ENCODE data around the gene ITGB8.

ITGB8 gene

DNA sequence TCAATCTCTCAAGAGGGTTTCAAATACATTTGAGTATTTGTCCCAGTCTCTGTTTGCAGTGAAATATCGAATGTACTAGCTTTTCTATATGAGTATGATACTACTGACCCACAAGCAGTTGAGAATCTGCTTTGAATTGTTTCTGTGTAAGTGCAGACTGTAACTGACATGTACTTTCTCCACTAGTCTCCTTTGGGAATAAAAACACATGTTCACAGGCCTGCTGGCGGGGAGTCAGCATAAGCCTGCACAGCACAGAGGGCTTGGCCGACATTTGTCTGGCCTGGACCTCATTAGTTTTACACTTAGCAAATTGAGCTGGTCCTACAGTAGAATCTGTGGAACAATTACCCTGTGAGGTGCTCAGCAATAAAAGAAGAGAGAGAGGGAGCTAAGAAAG, 72.6 kb downstream of the ITGB8 start:
- TF ChIP-seq ZFX (IDR thresholded peaks at IDR 0.05; ENCODE audit: borderline replicate concordance), result no peak
- TF ChIP-seq, protein P1, sequence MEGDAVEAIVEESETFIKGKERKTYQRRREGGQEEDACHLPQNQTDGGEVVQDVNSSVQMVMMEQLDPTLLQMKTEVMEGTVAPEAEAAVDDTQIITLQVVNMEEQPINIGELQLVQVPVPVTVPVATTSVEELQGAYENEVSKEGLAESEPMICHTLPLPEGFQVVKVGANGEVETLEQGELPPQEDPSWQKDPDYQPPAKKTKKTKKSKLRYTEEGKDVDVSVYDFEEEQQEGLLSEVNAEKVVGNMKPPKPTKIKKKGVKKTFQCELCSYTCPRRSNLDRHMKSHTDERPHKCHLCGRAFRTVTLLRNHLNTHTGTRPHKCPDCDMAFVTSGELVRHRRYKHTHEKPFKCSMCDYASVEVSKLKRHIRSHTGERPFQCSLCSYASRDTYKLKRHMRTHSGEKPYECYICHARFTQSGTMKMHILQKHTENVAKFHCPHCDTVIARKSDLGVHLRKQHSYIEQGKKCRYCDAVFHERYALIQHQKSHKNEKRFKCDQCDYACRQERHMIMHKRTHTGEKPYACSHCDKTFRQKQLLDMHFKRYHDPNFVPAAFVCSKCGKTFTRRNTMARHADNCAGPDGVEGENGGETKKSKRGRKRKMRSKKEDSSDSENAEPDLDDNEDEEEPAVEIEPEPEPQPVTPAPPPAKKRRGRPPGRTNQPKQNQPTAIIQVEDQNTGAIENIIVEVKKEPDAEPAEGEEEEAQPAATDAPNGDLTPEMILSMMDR (IDR thresholded peaks at IDR 0.05), result no peak
- no peak overlapping the region for H3K27ac ChIP-seq

DNA sequence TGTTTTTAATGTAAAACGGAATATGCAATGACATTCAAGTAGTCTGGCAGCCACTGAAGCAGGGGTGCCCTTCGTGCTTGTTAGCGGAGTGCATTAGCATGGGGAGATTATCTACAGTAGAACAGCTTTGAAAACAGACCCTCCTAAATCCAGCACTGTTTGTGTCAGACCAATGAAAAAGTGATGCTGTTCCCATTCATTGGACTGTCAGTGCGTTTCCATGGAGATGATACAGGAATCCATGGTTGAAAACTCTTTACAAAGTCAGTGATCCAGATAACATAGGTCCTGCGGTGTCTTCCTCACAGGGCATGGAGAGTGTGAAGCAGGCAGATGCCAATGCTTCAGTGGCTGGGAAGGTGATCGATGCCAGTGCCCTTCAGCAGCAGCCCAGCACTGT, 73.6 kb downstream of the ITGB8 start:
- no peak overlapping the region for H3K27ac ChIP-seq

DNA sequence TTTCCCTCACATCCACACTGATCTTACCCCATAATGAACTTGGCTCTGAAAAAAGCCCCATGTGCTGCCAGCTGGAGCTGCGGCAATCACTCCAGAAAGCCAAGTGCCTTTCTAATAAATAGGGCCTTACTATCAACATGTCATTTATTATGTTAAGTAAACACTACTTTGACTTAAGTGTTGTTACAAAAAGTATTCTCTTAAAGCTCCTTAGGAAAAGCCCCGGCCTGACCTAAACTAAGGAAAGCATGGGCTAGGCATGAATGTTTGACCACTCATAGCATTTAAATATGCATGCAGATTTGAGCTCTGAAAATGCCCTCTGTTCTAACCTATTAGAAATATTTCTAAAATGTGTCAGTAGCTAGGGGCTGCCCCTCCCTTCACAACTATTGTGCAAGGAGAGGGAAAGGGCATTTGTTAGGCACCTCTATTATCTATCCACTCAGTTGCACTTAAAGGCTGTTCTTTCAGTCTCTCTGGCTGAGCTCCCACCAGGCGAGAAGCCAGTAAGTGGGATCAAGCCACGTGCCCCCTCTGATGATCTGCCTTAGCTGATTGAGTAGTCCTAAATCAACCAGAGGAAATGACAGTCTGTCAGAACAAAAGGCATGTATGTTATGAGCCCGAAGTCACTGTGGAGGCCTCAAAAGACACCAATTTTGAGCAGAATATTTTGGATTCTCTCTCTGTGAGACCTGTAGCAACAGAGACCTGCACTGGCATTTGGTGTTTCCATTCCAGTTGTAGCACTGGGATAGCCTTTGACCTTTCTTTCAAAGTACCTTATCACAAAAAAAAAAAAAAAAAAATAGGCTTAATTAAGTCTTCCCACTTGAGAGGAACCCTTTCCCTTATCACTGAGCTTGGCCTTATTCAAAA, 77.1 kb downstream of the ITGB8 start:
- TF ChIP-seq ZFX (IDR thresholded peaks at IDR 0.05; ENCODE audit: borderline replicate concordance), result no peak
- TF ChIP-seq, protein P1 (IDR thresholded peaks at IDR 0.05), result no peak
- H3K27ac ChIP-seq, result no peak overlapping the region

More for the DNA sequence above, 73.6 kb downstream of the ITGB8 start:
- no peak for TF ChIP-seq ZFX (IDR thresholded peaks at IDR 0.05; ENCODE audit: borderline replicate concordance)
- TF ChIP-seq, protein P1 (IDR thresholded peaks at IDR 0.05), result no peak

DNA sequence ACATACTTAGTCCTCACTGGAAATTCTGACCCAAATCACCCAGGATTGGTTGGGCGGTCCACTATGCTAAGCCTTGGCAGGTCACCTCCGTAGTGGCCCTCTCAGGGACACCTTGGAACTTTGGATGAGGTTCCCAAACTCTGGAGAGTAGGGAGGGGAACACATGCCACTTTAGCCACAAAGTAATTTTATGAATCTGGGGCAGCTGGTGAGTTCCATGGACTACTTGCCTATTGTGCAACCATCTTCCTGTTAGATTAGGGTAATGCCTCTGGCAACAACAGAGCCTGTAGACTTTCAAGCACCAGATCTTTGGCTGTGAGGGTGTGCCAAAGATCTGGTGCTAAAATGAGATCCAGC, 77.7 kb downstream of the ITGB8 start:
- no peak overlapping the region for H3K27ac ChIP-seq
- no peak for TF ChIP-seq ZFX (IDR thresholded peaks at IDR 0.05; ENCODE audit: borderline replicate concordance)
- TF ChIP-seq, protein P1 (IDR thresholded peaks at IDR 0.05), result no peak

DNA sequence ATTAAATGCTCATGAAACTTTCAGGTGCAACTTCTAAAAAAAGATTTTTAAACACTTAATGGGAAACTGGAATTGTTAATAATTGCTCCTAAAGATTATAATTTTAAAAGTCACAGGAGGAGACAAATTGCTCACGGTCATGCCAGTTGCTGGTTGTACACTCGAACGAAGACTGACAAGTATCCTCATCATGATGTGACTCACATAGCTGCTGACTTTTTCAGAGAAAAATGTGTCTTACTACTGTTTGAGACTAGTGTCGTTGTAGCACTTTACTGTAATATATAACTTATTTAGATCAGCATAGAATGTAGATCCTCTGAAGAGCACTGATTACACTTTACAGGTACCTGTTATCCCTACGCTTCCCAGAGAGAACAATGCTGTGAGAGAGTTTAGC, 79.3 kb downstream of the ITGB8 start:
- TF ChIP-seq, protein P1 (IDR thresholded peaks at IDR 0.05), result no peak
- H3K27ac ChIP-seq, result no peak overlapping the region

DNA sequence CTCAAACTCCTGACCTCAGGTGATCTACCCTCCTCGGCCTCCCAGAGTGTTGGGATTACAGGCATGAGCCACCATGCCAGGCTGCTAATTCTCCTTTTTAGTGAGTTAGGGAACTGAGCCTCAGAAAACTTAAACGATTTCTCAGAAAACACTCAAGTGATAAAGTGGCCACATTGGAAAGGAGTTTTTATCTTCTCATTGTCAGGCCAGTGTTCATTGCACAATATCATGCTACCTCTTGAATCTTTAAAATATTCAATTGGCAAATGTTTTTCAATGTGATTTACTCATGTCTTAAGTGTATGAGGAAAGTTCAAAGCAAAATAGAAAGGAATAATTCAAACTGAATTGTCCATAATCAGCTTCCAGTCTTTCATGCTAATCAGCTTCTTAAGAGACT, 80.7 kb downstream of the ITGB8 start:
- no peak for TF ChIP-seq ZFX (IDR thresholded peaks at IDR 0.05; ENCODE audit: borderline replicate concordance)
- TF ChIP-seq, protein P1 (IDR thresholded peaks at IDR 0.05), result no peak
- no peak overlapping the region for H3K27ac ChIP-seq

DNA sequence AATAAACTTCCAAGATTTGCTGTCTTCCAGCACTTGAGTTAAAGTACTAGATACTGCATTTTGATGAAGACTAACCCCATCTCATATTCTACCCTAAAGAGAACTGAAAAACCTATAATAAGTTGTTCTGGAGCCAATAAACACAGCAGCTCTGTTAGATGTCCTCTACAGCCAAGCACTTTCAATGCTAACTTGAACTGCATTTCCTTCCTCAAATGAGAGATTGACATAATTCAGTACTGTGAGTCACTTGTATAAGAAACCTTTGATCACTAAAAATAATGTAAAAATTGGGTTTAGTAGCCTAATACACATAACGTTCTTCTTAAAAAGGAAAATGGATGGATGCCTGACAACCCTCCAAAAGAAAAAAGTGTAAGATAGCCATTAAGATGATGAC, 81.3 kb downstream of the ITGB8 start:
- no peak for TF ChIP-seq ZFX (IDR thresholded peaks at IDR 0.05; ENCODE audit: borderline replicate concordance)
- TF ChIP-seq, protein P1 (IDR thresholded peaks at IDR 0.05), result no peak
- no peak overlapping the region for H3K27ac ChIP-seq

All from 22Rv1 (cell line).